Lower lobe of right lung (tissue), 2 donors: ENCODE data around the gene ATOH1. TPM values are rescaled to one million over a fixed set of nuclear protein-coding genes. Genes with fewer than 3 reads are reported as not detected.

ENCODE experiments used
- ATAC-seq, 2 donors: fragments of 200-7000 bp; cut with Tn5 transposase; one replicate each; pipeline ENCODE4 v1.9.1; 2020 to 2022; ENCODE audit warnings: mild to moderate bottlenecking in 2 of 2, moderate library complexity in 2 of 2
- DNase-seq: peaks from one replicate; pipeline ENCODE4 v3.0.0-alpha.2; 2020
- H3K27ac ChIP-seq: fragments of 200-600 bp; one replicate; pipeline ENCODE4 v1.8.0; 2022
- H3K27me3 ChIP-seq: fragments of 200-600 bp; one replicate; pipeline ENCODE4 v1.8.0; 2022; ENCODE audit warnings: low read depth
- H3K36me3 ChIP-seq: fragments of 200-600 bp; one replicate; pipeline ENCODE4 v1.8.0; 2022; ENCODE audit warnings: mild to moderate bottlenecking
- H3K4me1 ChIP-seq: fragments of 200-600 bp; one replicate; pipeline ENCODE4 v1.8.0; 2022
- H3K4me3 ChIP-seq: fragments of 200-600 bp; one replicate; pipeline ENCODE4 v1.8.0; 2022; ENCODE audit warnings: mild to moderate bottlenecking
- H3K9me3 ChIP-seq: fragments of 200-600 bp; one replicate; pipeline ENCODE4 v1.8.0; 2022
- CTCF ChIP-seq: fragments of 200-600 bp; IDR thresholded peaks from one replicate; pipeline ENCODE4 v1.8.0; 2022; ENCODE audit warnings: antibody characterized with exemption, mild to moderate bottlenecking
- intact Hi-C: fragments of 100-400 bp; cut with DNase I; formaldehyde crosslinking; loops from one replicate; pipeline ENCODE4 v1.11.0; 2022
- total RNA-seq: library from RNA; stranded (reverse); fragmentation: NEBNext Ultra II Directional; extraction: Animal tissue kit (Norgen Biotek cat#: 25700); gene quantifications from one replicate; pipeline ENCODE4 v1.2.1, GENCODE V29; 2021
- donor health status: DM: no; HTN: yes; CAD: no; lungs with severe emphysema.

ATOH1 gene
- total RNA-seq, 1 donor from 2014 or later, result not detected

- no peaks in the 10 kb centered on the region for H3K4me1 ChIP-seq
- no peak overlapping the region for H3K27ac ChIP-seq
- no peak overlapping the region for H3K4me3 ChIP-seq
- ATAC-seq (no peak), DNase-seq (no peak)
- H3K36me3 ChIP-seq, result no peaks in the 10 kb centered on the region
- intact Hi-C loops, result no loop called here
- no peaks in the 10 kb centered on the region for H3K27me3 ChIP-seq
- no peak for TF ChIP-seq CTCF
- H3K9me3 ChIP-seq, result no peaks in the 10 kb centered on the region
These were observed 48.2 kb downstream of the ATOH1 start for GRCh38 chr4:93876754-93877153.

DNA sequence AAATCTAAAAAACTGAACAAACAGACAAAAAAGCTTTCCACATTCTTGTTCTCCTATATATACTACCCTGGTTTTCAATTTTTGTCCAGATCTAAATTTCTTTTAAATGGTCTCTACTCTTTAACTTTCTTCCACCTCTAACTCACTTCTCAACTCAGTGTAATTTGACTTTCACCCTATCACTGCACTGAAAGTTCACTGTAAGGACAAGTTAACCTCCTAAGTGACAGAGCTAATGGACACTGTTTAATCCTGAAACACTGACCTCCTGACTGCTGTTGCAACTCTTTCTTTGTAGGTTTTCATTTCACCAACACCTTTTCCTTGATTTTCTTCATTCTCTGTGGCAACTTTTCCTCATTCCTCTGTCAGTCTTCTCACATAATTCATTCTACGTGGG lies 50.0 kb downstream of the ATOH1 start:
- H3K36me3 ChIP-seq, result no peaks in the 10 kb centered on the region
- no peak for ATAC-seq
- H3K27me3 ChIP-seq, result no peaks in the 10 kb centered on the region
- no peaks in the 10 kb centered on the region for H3K4me1 ChIP-seq
- no peaks in the 10 kb centered on the region for H3K9me3 ChIP-seq
- intact Hi-C loops, result no loop called here
- H3K4me3 ChIP-seq, result no peak overlapping the region
- no peak overlapping the region for H3K27ac ChIP-seq
- TF ChIP-seq CTCF, result no peak
- DNase-seq, result no peak

DNA sequence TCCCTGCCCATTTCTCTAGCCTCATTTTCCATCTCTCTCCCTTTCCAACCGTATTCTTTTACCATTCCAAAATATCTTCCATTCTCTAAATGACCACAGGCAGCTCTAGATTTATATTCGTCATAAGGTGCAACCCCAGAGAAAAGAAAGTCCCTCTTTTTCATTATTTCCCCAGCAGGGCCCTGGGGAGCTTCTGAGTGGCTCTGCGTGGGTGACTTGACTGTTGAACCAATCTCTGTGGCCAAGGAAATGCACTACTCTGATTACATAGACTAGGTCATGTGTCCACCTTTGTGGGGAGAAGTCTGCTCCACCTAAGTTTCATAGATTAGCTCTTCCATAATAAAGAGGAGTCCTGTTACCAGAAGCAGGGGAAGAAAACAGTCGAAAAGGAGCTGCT lies 51.4 kb downstream of the ATOH1 start:
- no peaks in the 10 kb centered on the region for H3K9me3 ChIP-seq
- no peaks in the 10 kb centered on the region for H3K4me1 ChIP-seq
- intact Hi-C loops, result no loop called here
- H3K4me3 ChIP-seq, result no peak overlapping the region
- no peak for TF ChIP-seq CTCF
- H3K27ac ChIP-seq, result no peak overlapping the region
- DNase-seq (no peak), ATAC-seq (no peak)
- H3K27me3 ChIP-seq, result no peaks in the 10 kb centered on the region
- no peaks in the 10 kb centered on the region for H3K36me3 ChIP-seq
